ENCODE measurements around the gene ABCA1.

DNA sequence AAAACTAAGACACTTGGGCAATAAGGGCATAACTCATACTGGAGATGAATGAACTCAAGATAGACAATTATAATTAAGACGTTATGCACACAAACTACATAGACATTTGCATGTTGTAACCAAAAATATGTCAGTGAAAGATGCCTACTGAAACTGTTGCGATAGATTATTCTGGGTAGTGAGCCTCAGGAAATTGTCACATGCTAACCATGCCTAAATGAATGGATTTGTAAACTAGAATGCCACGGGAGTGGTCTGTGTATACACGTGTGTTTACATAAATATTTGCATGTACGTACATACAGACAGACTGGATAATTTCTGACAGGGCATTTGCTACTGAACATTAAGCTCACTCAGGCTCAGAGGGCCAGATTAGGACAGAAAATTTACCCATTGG lies 162.8 kb downstream of the ABCA1 start:
- TF ChIP-seq, protein P1, sequence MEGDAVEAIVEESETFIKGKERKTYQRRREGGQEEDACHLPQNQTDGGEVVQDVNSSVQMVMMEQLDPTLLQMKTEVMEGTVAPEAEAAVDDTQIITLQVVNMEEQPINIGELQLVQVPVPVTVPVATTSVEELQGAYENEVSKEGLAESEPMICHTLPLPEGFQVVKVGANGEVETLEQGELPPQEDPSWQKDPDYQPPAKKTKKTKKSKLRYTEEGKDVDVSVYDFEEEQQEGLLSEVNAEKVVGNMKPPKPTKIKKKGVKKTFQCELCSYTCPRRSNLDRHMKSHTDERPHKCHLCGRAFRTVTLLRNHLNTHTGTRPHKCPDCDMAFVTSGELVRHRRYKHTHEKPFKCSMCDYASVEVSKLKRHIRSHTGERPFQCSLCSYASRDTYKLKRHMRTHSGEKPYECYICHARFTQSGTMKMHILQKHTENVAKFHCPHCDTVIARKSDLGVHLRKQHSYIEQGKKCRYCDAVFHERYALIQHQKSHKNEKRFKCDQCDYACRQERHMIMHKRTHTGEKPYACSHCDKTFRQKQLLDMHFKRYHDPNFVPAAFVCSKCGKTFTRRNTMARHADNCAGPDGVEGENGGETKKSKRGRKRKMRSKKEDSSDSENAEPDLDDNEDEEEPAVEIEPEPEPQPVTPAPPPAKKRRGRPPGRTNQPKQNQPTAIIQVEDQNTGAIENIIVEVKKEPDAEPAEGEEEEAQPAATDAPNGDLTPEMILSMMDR (conservative IDR thresholded peaks at IDR 0.05; ENCODE audit: low read depth, low read length) = no peak
- TF ChIP-seq EZH2 (IDR thresholded peaks at IDR 0.05; ENCODE audit: borderline replicate concordance, low read depth, low read length, poor library complexity, severe bottlenecking) = no peak
